Right atrium auricular region (tissue), 2 donors: ENCODE measurements around the gene DRC3. TPM values are rescaled to one million over a fixed set of nuclear protein-coding genes. Genes with fewer than 3 reads are reported as not detected.

Experiments
- DNase-seq: peaks from one replicate; pipeline ENCODE4 v3.0.0-alpha.2; 2019; ENCODE audit warnings: low spot score
- H3K27ac ChIP-seq, 2 donors: fragments of 200-600 bp; sonication (generic); 1 replicate in 1 of 2; 2 replicates in 1 of 2; pipeline ENCODE4 v1.5.1; 2016 to 2019
- H3K27me3 ChIP-seq, 2 donors: fragments of 200-600 bp; sonication (generic); one replicate each; pipeline versions ENCODE4 v1.5.1 to v1.6.0; 2017 to 2019
- H3K36me3 ChIP-seq: fragments of 200-600 bp; sonication (generic); one replicate; pipeline ENCODE4 v1.5.1; 2016
- H3K4me1 ChIP-seq, 2 donors: fragments of 200-600 bp; sonication (generic); one replicate each; pipeline versions ENCODE4 v1.5.1 to v1.6.0; 2017 to 2019
- H3K4me3 ChIP-seq, 2 donors: fragments of 200-600 bp; sonication (generic); 1 replicate in 1 of 2; 2 replicates in 1 of 2; pipeline ENCODE4 v1.5.1; 2017 to 2019; ENCODE audit warnings: mild to moderate bottlenecking in 1 of 2, moderate library complexity in 1 of 2
- H3K9me3 ChIP-seq, 2 donors: fragments of 200-600 bp; sonication (generic); one replicate each; pipeline ENCODE4 v1.5.1; 2019
- total RNA-seq, 2 donors: library from RNA; depleted of rRNA; stranded (reverse); fragments of >200 nt; gene quantifications; one replicate each; pipeline ENCODE4 v1.1.0, GENCODE V29; 2016
- TF ChIP-seq, protein P1 (sequence below), 2 donors: fragments of 200-600 bp; sonication (generic); IDR thresholded peaks; one replicate each; pipeline ENCODE4 v1.5.1; 2019; ENCODE audit warnings: antibody characterized with exemption in 2 of 2

The DRC3 gene
- total RNA-seq, 2 donors from 2014 or later: 0.94 to 1.7 TPM

DNA sequence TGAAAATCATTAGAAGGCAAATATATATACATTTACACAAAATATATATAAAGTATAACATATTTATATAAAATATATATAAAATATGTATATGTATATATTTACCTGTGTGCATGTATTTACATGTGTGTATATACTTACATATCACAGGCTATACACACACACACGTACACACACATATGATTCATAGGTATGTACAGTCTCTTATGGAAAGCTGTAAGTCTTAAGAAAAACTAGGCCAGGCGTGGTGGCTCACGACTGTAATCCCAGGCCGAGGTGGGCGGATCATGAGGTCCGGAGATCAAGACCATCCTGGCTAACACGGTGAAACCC lies 15.1 kb upstream of the DRC3 start:
- TF ChIP-seq, protein P1, sequence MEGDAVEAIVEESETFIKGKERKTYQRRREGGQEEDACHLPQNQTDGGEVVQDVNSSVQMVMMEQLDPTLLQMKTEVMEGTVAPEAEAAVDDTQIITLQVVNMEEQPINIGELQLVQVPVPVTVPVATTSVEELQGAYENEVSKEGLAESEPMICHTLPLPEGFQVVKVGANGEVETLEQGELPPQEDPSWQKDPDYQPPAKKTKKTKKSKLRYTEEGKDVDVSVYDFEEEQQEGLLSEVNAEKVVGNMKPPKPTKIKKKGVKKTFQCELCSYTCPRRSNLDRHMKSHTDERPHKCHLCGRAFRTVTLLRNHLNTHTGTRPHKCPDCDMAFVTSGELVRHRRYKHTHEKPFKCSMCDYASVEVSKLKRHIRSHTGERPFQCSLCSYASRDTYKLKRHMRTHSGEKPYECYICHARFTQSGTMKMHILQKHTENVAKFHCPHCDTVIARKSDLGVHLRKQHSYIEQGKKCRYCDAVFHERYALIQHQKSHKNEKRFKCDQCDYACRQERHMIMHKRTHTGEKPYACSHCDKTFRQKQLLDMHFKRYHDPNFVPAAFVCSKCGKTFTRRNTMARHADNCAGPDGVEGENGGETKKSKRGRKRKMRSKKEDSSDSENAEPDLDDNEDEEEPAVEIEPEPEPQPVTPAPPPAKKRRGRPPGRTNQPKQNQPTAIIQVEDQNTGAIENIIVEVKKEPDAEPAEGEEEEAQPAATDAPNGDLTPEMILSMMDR (IDR thresholded peaks at IDR 0.05): no peak
- Histone ChIP-seq H3K27ac (peak overlapping the region; percentile 54 to 70), H3K4me3 (no peak overlapping the region), H3K27me3 (no peaks in the 10 kb centered on the region), H3K9me3 (no peaks in the 10 kb centered on the region), H3K36me3 (no peaks in the 10 kb centered on the region), H3K4me1 (peaks cover 0 to 51% of the 10 kb centered on the region in 2 donors)
- no peak for DNase-seq

GRCh38 chr17:17958982-17959381 lies 13.7 kb upstream of the DRC3 start:
- H3K27ac ChIP-seq: peak overlapping the region; percentile 54 to 70
- no peak overlapping the region for H3K4me3 ChIP-seq
- TF ChIP-seq, protein P1 (IDR thresholded peaks at IDR 0.05): no peak
- no peaks in the 10 kb centered on the region for H3K36me3 ChIP-seq
- H3K9me3 ChIP-seq: no peaks in the 10 kb centered on the region
- peaks cover 0 to 50% of the 10 kb centered on the region in 2 donors for H3K4me1 ChIP-seq
- H3K27me3 ChIP-seq: no peaks in the 10 kb centered on the region
- no peak for DNase-seq

GRCh38 chr17:17959520-17960361 lies 12.9 kb upstream of the DRC3 start:
- Histone ChIP-seq H3K4me3 (peak overlapping the region in 1 of 2 donors; percentile 7), H3K27ac (peak overlapping the region; percentile 54 to 70), H3K27me3 (no peaks in the 10 kb centered on the region), H3K9me3 (no peaks in the 10 kb centered on the region), H3K36me3 (no peaks in the 10 kb centered on the region), H3K4me1 (peaks cover 0 to 58% of the 10 kb centered on the region in 2 donors)
- TF ChIP-seq, protein P1 (IDR thresholded peaks at IDR 0.05): no peak
- DNase-seq: no peak

DNA sequence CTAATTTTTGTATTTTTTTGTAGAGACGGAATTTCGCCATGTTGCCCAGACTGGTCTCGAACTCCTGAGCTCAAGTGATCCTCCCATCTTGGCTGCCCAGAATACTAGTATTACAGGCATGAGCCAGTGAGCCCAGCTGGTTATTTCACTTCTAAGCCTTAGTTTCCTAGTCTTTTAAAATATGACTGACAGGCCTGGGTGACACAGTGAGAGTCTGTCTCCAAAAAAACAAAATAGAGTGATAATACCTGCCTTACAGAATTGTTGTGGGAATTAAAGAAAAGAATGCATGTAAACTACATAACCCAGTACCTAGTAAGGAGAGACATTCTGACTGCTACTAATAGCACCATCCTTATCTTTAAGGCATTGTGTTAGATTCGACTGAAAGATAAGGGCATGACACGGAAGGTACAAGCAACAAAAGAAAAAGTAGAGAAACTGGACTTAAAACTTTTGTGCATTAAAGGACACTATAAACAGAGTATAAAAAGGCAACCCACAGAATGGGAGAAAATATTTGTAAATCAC lies 12.1 kb upstream of the DRC3 start:
- Histone ChIP-seq H3K4me1 (peaks cover 0 to 66% of the 10 kb centered on the region in 2 donors), H3K27ac (peak overlapping the region in 1 of 2 donors; percentile 70), H3K27me3 (no peaks in the 10 kb centered on the region), H3K9me3 (no peaks in the 10 kb centered on the region), H3K4me3 (no peak overlapping the region), H3K36me3 (no peaks in the 10 kb centered on the region)
- TF ChIP-seq, protein P1 (IDR thresholded peaks at IDR 0.05): no peak
- no peak for DNase-seq

- Histone ChIP-seq H3K27me3 (no peaks in the 10 kb centered on the region), H3K4me1 (peaks cover 0 to 62% of the 10 kb centered on the region in 2 donors)
Measured at GRCh38 chr17:17963066-17963465, 9.6 kb upstream of the DRC3 start.

More at GRCh38 chr17:17963066-17963465, 9.6 kb upstream of the DRC3 start:
- TF ChIP-seq, protein P1 (IDR thresholded peaks at IDR 0.05): no peak
- Histone ChIP-seq H3K4me3 (no peak overlapping the region), H3K36me3 (no peaks in the 10 kb centered on the region), H3K27ac (no peak overlapping the region), H3K9me3 (no peaks in the 10 kb centered on the region)
- DNase-seq: no peak
